OCI-LY7 (cell line): Measurements from ENCODE around the gene SWSAP1. TPM values are rescaled to one million over a fixed set of nuclear protein-coding genes. Genes with fewer than 3 reads are reported as not detected.

Source experiments
- BruUV-seq: library from RNA; stranded (reverse); fragments of 400-500 nt; replicated peaks from 2 replicates; lab custom pipeline; 2021; lab: Mats Ljungman, UMichigan
- CTCF ChIA-PET: fragments of 300-600 bp; sonication (Branson Sonifier 250); formaldehyde crosslinking; loops from one replicate; lab custom pipeline; 2022; ENCODE audit warnings: antibody characterized with exemption; ENCODE audit not compliant: unreplicated experiment; lab: Charles Lee
- POLR2A ChIA-PET: fragments of 300-600 bp; sonication (Branson Sonifier 250); formaldehyde crosslinking; loops from one replicate; lab custom pipeline; 2022; ENCODE audit warnings: antibody characterized with exemption; lab: Charles Lee
- DNase-seq: peaks from one replicate; pipeline ENCODE4 v3.0.0-alpha.2; 2015; ENCODE audit warnings: low spot score
- H2AFZ ChIP-seq: fragments of 200-600 bp; sonication (generic), shearing (Covaris generic); 2 replicates; pipeline ENCODE4 v1.6.1; 2014; ENCODE audit warnings: mild to moderate bottlenecking, antibody characterized with exemption, low read length, moderate library complexity
- H3K27ac ChIP-seq: fragments of 200-600 bp; sonication (generic); 2 replicates; pipeline ENCODE4 v1.5.1; 2014; ENCODE audit warnings: mixed run types, low read depth, mild to moderate bottlenecking, moderate library complexity, low read length, inconsistent platforms; ENCODE audit not compliant: poor library complexity, severe bottlenecking
- H3K36me3 ChIP-seq: fragments of 200-600 bp; sonication (generic); 2 replicates; pipeline ENCODE4 v1.6.1; 2014; ENCODE audit warnings: mild to moderate bottlenecking, antibody characterized with exemption, low read length, moderate library complexity, mixed read lengths; ENCODE audit not compliant: insufficient read depth
- H3K4me1 ChIP-seq: fragments of 200-600 bp; sonication (generic); 2 replicates; pipeline ENCODE4 v1.5.1; 2014; ENCODE audit warnings: mild to moderate bottlenecking, low read length; ENCODE audit not compliant: insufficient read depth, poor library complexity, severe bottlenecking
- H3K4me2 ChIP-seq: fragments of 200-600 bp; sonication (generic); 2 replicates; pipeline ENCODE4 v1.6.1; 2014; ENCODE audit warnings: mild to moderate bottlenecking, low read length
- H3K4me3 ChIP-seq: fragments of 200-600 bp; sonication (generic); 2 replicates; pipeline ENCODE4 v1.5.1; 2014; ENCODE audit warnings: mild to moderate bottlenecking, low read depth, low read length; ENCODE audit not compliant: poor library complexity, severe bottlenecking
- H3K79me2 ChIP-seq: fragments of 200-600 bp; sonication (generic); 2 replicates; pipeline ENCODE4 v1.6.1; 2016; ENCODE audit warnings: low read depth, mild to moderate bottlenecking, low read length, moderate library complexity, mixed read lengths; ENCODE audit not compliant: insufficient read depth
- H3K9me2 ChIP-seq: fragments of 200-600 bp; sonication (generic); 2 replicates; pipeline ENCODE4 v1.6.1; 2016; ENCODE audit warnings: mild to moderate bottlenecking, low read length, mixed read lengths; ENCODE audit not compliant: insufficient read depth
- H3K9me3 ChIP-seq: fragments of 200-600 bp; sonication (generic); 2 replicates; pipeline ENCODE4 v1.6.1; 2014; ENCODE audit warnings: mild to moderate bottlenecking, mixed run types, low read length, mixed read lengths
- H4K20me1 ChIP-seq: fragments of 200-600 bp; sonication (generic); 2 replicates; pipeline ENCODE4 v1.6.1; 2014; ENCODE audit warnings: mild to moderate bottlenecking, antibody characterized with exemption, low read length, moderate library complexity, mixed read lengths; ENCODE audit not compliant: insufficient read depth
- CTCF ChIP-seq: fragments of 200-600 bp; sonication (generic); conservative IDR thresholded peaks from 2 replicates; pipeline ENCODE4 v1.5.1; 2014; ENCODE audit warnings: mild to moderate bottlenecking, antibody characterized with exemption, low read length, moderate library complexity, mixed read lengths
- EZH2phosphoT487 ChIP-seq: fragments of 200-600 bp; sonication (generic); IDR thresholded peaks from 2 replicates; pipeline ENCODE4 v1.6.1; 2018; ENCODE audit warnings: low read depth, borderline replicate concordance, mild to moderate bottlenecking, mixed run types, antibody characterized with exemption, low read length, moderate library complexity, mixed read lengths
- intact Hi-C: fragments of 100-400 bp; cut with micrococcal nuclease; formaldehyde crosslinking; loops from one replicate; pipeline ENCODE4 v1.10.0; 2022; ENCODE audit not compliant: unreplicated experiment
- total RNA-seq, 2 experiments: library from RNA; depleted of rRNA in 1 of 2; stranded (reverse); fragments of >200 nt in 1 of 2; shearing (Covaris generic) in 1 of 2; gene quantifications; 2 replicates each; pipeline ENCODE4 v1.2.3, GENCODE V29; 2014 to 2022

SWSAP1 gene
- total RNA-seq, 2 experiments from 2014 or later, result 5.6 to 6.8 TPM

- no peaks in the 10 kb centered on the region for H3K9me3 ChIP-seq
- ChIA-PET CTCF (interaction anchor here (1.1 kb wide), 1 partner anchor 9 kb away, joined by 8 read pairs; no protein-coding TSS in a partner anchor), POLR2A (interaction anchor here (1.0 to 1.4 kb wide), 2 partner anchors 16 to 31 kb away, joined by 4 read pairs; partner anchors contain the start of gene SWSAP1)
- no peaks in the 10 kb centered on the region for H3K9me2 ChIP-seq
- no peak overlapping the region for H3K27ac ChIP-seq
- H3K4me2 ChIP-seq, result no peak overlapping the region
- H3K36me3 ChIP-seq, result no peaks in the 10 kb centered on the region
- BruUV-seq, result no TSS peak
- peaks cover 13% of the 10 kb centered on the region for H3K4me1 ChIP-seq
- intact Hi-C loops, result no loop called here
- H2AFZ ChIP-seq, result no peak overlapping the region
- no peaks in the 10 kb centered on the region for H3K79me2 ChIP-seq
- H4K20me1 ChIP-seq, result no peaks in the 10 kb centered on the region
- no peak for DNase-seq
- TF ChIP-seq EZH2phosphoT487 (no peak), CTCF (no peak)
- H3K4me3 ChIP-seq, result no peak overlapping the region
These were observed 16.6 kb downstream of the SWSAP1 start for GRCh38 chr19:11390933-11391680.

- Histone ChIP-seq H3K4me2 (no peak overlapping the region), H3K4me3 (no peak overlapping the region), H3K79me2 (no peaks in the 10 kb centered on the region), H3K9me2 (no peaks in the 10 kb centered on the region), H2AFZ (no peak overlapping the region), H4K20me1 (no peaks in the 10 kb centered on the region), H3K36me3 (no peaks in the 10 kb centered on the region), H3K4me1 (no peaks in the 10 kb centered on the region), H3K27ac (no peak overlapping the region), H3K9me3 (no peaks in the 10 kb centered on the region)
- TF ChIP-seq EZH2phosphoT487 (no peak), CTCF (no peak)
- CTCF ChIA-PET, result no interaction called here
- POLR2A ChIA-PET, result no interaction called here
- DNase-seq, result no peak
- intact Hi-C loops, result no loop called here
- BruUV-seq, result no TSS peak
These were observed 22.7 kb downstream of the SWSAP1 start for GRCh38 chr19:11397089-11397610.

GRCh38 chr19:11399667-11400066, 25.2 kb downstream of the SWSAP1 start:
- H3K9me3 ChIP-seq, result no peaks in the 10 kb centered on the region
- no TSS peak for BruUV-seq

More at GRCh38 chr19:11399667-11400066, 25.2 kb downstream of the SWSAP1 start:
- intact Hi-C loops, result no loop called here
- H2AFZ ChIP-seq, result no peak overlapping the region
- DNase-seq, result no peak
- no peaks in the 10 kb centered on the region for H3K4me1 ChIP-seq
- H3K4me3 ChIP-seq, result no peak overlapping the region
- no peak for TF ChIP-seq CTCF
- no peak for TF ChIP-seq EZH2phosphoT487
- CTCF ChIA-PET, result no interaction called here
- no peak overlapping the region for H3K4me2 ChIP-seq
- no peaks in the 10 kb centered on the region for H3K36me3 ChIP-seq
- no peaks in the 10 kb centered on the region for H3K9me2 ChIP-seq
- no peaks in the 10 kb centered on the region for H3K79me2 ChIP-seq
- no peak overlapping the region for H3K27ac ChIP-seq
- POLR2A ChIA-PET, result no interaction called here
- H4K20me1 ChIP-seq, result no peaks in the 10 kb centered on the region
